ENCODE measurements around the gene PGBD5.
"Not testable (repeated sequence)": the region's sequence is repeated elsewhere in the genome, so short reads cannot be mapped to it uniquely, and the experiment has no call there.

Gene PGBD5

GRCh38 chr1:230426246-230427093 is at the start of gene PGBD5:
PGBD5 (minus strand) TSS chr1:230426332; CDS start chr1:230425928, 404 bp downstream.
- H3K4me3 Mint-ChIP-seq = peak within 1 kb of the TSS; percentile 50
- peaks cover 5% of the 10 kb centered on the region for H3K9me3 Mint-ChIP-seq
- ATAC-seq = peak; percentile 79
- H3K27ac Mint-ChIP-seq = no peak within 1 kb of the TSS
- H3K36me3 Mint-ChIP-seq = no peaks in the 10 kb centered on the region
- peak; percentile 44 to 79 for DNase-seq (ENCODE audit: low spot score in 2 of 2)
- peaks cover 16% of the 10 kb centered on the region for H3K4me1 Mint-ChIP-seq

- not testable (repeated sequence) for H3K9me3 Mint-ChIP-seq; H3K4me1 Mint-ChIP-seq; DNase-seq (ENCODE audit: low spot score in 2 of 2); H3K4me3 Mint-ChIP-seq; ATAC-seq; H3K27ac Mint-ChIP-seq; H3K36me3 Mint-ChIP-seq
Measured at GRCh38 chr1:230474924-230475323, 48.8 kb upstream of the PGBD5 start.

GRCh38 chr1:230470750-230471149 is 44.6 kb upstream of the PGBD5 start:
- H3K36me3 Mint-ChIP-seq; H3K9me3 Mint-ChIP-seq; DNase-seq (ENCODE audit: low spot score in 2 of 2); H3K4me1 Mint-ChIP-seq; ATAC-seq; H3K4me3 Mint-ChIP-seq; H3K27ac Mint-ChIP-seq: not testable (repeated sequence)

- no peak overlapping the region for H3K4me3 Mint-ChIP-seq
- H3K36me3 Mint-ChIP-seq = no peaks in the 10 kb centered on the region
- peaks cover 6% of the 10 kb centered on the region for H3K9me3 Mint-ChIP-seq
- ATAC-seq (no peak), DNase-seq (ENCODE audit: low spot score in 2 of 2) (no peak)
- H3K27ac Mint-ChIP-seq = no peak overlapping the region
- H3K4me1 Mint-ChIP-seq = no peaks in the 10 kb centered on the region
Measured at GRCh38 chr1:230469271-230469670, 43.1 kb upstream of the PGBD5 start.

GRCh38 chr1:230465691-230466090 is 39.6 kb upstream of the PGBD5 start:
- no peaks in the 10 kb centered on the region for H3K36me3 Mint-ChIP-seq
- ATAC-seq = no peak
- H3K9me3 Mint-ChIP-seq = peaks cover 6% of the 10 kb centered on the region
- H3K4me3 Mint-ChIP-seq = no peak overlapping the region
- no peak overlapping the region for H3K27ac Mint-ChIP-seq
- no peak for DNase-seq (ENCODE audit: low spot score in 2 of 2)
- H3K4me1 Mint-ChIP-seq = no peaks in the 10 kb centered on the region

- Mint-ChIP-seq H3K27ac (no peak overlapping the region), H3K9me3 (peaks cover 5% of the 10 kb centered on the region), H3K36me3 (no peaks in the 10 kb centered on the region), H3K4me1 (no peaks in the 10 kb centered on the region), H3K4me3 (no peak overlapping the region)
- ATAC-seq (no peak), DNase-seq (ENCODE audit: low spot score in 2 of 2) (no peak)
Measured at GRCh38 chr1:230464671-230465070, 38.5 kb upstream of the PGBD5 start.

- H3K27ac Mint-ChIP-seq = no peak overlapping the region
- DNase-seq (ENCODE audit: low spot score in 2 of 2) = no peak
- no peak overlapping the region for H3K4me3 Mint-ChIP-seq
- H3K9me3 Mint-ChIP-seq = no peaks in the 10 kb centered on the region
- H3K4me1 Mint-ChIP-seq = no peaks in the 10 kb centered on the region
- no peak for ATAC-seq
- H3K36me3 Mint-ChIP-seq = no peaks in the 10 kb centered on the region
Measured at GRCh38 chr1:230463760-230464159, 37.6 kb upstream of the PGBD5 start.

- no peaks in the 10 kb centered on the region for H3K36me3 Mint-ChIP-seq
- no peak for ATAC-seq
- no peaks in the 10 kb centered on the region for H3K4me1 Mint-ChIP-seq
- no peaks in the 10 kb centered on the region for H3K9me3 Mint-ChIP-seq
- no peak overlapping the region for H3K27ac Mint-ChIP-seq
- H3K4me3 Mint-ChIP-seq = no peak overlapping the region
- DNase-seq (ENCODE audit: low spot score in 2 of 2) = no peak
Measured at GRCh38 chr1:230463326-230463725, 37.2 kb upstream of the PGBD5 start.

GRCh38 chr1:230459465-230459864 is 33.3 kb upstream of the PGBD5 start:
- no peaks in the 10 kb centered on the region for H3K36me3 Mint-ChIP-seq
- H3K4me3 Mint-ChIP-seq = no peak overlapping the region
- ATAC-seq (no peak), DNase-seq (ENCODE audit: low spot score in 2 of 2) (no peak)
- H3K27ac Mint-ChIP-seq = no peak overlapping the region
- H3K4me1 Mint-ChIP-seq = no peaks in the 10 kb centered on the region
- no peaks in the 10 kb centered on the region for H3K9me3 Mint-ChIP-seq

- Mint-ChIP-seq H3K27ac (no peak overlapping the region), H3K36me3 (no peaks in the 10 kb centered on the region), H3K9me3 (no peaks in the 10 kb centered on the region), H3K4me3 (no peak overlapping the region), H3K4me1 (no peaks in the 10 kb centered on the region)
- ATAC-seq = no peak
- DNase-seq (ENCODE audit: low spot score in 2 of 2) = no peak
Measured at GRCh38 chr1:230458509-230458908, 32.4 kb upstream of the PGBD5 start.

GRCh38 chr1:230456478-230456877 is 30.3 kb upstream of the PGBD5 start:
- no peaks in the 10 kb centered on the region for H3K36me3 Mint-ChIP-seq
- DNase-seq (ENCODE audit: low spot score in 2 of 2) (no peak), ATAC-seq (no peak)
- H3K27ac Mint-ChIP-seq = no peak overlapping the region
- no peaks in the 10 kb centered on the region for H3K9me3 Mint-ChIP-seq
- no peaks in the 10 kb centered on the region for H3K4me1 Mint-ChIP-seq
- no peak overlapping the region for H3K4me3 Mint-ChIP-seq

- no peak for ATAC-seq
- Mint-ChIP-seq H3K4me3 (no peak overlapping the region), H3K36me3 (no peaks in the 10 kb centered on the region), H3K4me1 (no peaks in the 10 kb centered on the region), H3K9me3 (no peaks in the 10 kb centered on the region), H3K27ac (no peak overlapping the region)
- no peak for DNase-seq (ENCODE audit: low spot score in 2 of 2)
Measured at GRCh38 chr1:230455291-230455690, 29.2 kb upstream of the PGBD5 start.

GRCh38 chr1:230453377-230453776 is 27.2 kb upstream of the PGBD5 start:
- H3K36me3 Mint-ChIP-seq = no peaks in the 10 kb centered on the region
- H3K4me3 Mint-ChIP-seq = no peak overlapping the region
- no peaks in the 10 kb centered on the region for H3K9me3 Mint-ChIP-seq
- H3K4me1 Mint-ChIP-seq = no peaks in the 10 kb centered on the region
- ATAC-seq = no peak
- H3K27ac Mint-ChIP-seq = no peak overlapping the region
- DNase-seq (ENCODE audit: low spot score in 2 of 2) = no peak

- Mint-ChIP-seq H3K9me3 (no peaks in the 10 kb centered on the region), H3K36me3 (no peaks in the 10 kb centered on the region), H3K4me1 (no peaks in the 10 kb centered on the region), H3K4me3 (no peak overlapping the region), H3K27ac (no peak overlapping the region)
- ATAC-seq (no peak), DNase-seq (ENCODE audit: low spot score in 2 of 2) (no peak)
Measured at GRCh38 chr1:230441183-230442029, 15.3 kb upstream of the PGBD5 start.

GRCh38 chr1:230435108-230435507 is 9.0 kb upstream of the PGBD5 start:
- Mint-ChIP-seq H3K36me3 (no peaks in the 10 kb centered on the region), H3K4me1 (no peaks in the 10 kb centered on the region), H3K27ac (no peak overlapping the region), H3K9me3 (no peaks in the 10 kb centered on the region), H3K4me3 (no peak overlapping the region)
- ATAC-seq (no peak), DNase-seq (ENCODE audit: low spot score in 2 of 2) (no peak)

- no peaks in the 10 kb centered on the region for H3K36me3 Mint-ChIP-seq
- peaks cover 5% of the 10 kb centered on the region for H3K9me3 Mint-ChIP-seq
- H3K27ac Mint-ChIP-seq = no peak overlapping the region
- H3K4me1 Mint-ChIP-seq = peaks cover 7% of the 10 kb centered on the region
- DNase-seq (ENCODE audit: low spot score in 2 of 2) (no peak), ATAC-seq (no peak)
- no peak overlapping the region for H3K4me3 Mint-ChIP-seq
Measured at GRCh38 chr1:230431527-230431926, 5.4 kb upstream of the PGBD5 start.
